Stomach (tissue), 9 donors: ENCODE data around the gene CASP7. TPM values are rescaled to one million over a fixed set of nuclear protein-coding genes. Genes with fewer than 3 reads are reported as not detected.

Source experiments
- DNase-seq, 2 donors: peaks; one replicate each; pipeline versions ENCODE4 v3.0.0 to v3.0.0-alpha.2; 2013 to 2019
- H3K27ac ChIP-seq, 5 donors: fragments of 200-600 bp in 4 of 5; sonication (generic) in 4 of 5; one replicate each; pipeline ENCODE4 v1.5.1; 2013 to 2019; ENCODE audit warnings: mild to moderate bottlenecking in 1 of 5, moderate library complexity in 1 of 5
- H3K27me3 ChIP-seq, 3 donors: fragments of 200-600 bp; sonication (generic); one replicate each; pipeline ENCODE4 v1.5.1; 2017 to 2019; ENCODE audit warnings: mixed run types in 1 of 3
- H3K36me3 ChIP-seq, 4 donors: fragments of 200-600 bp; sonication (generic); 1 replicate in 3 of 4; 2 replicates in 1 of 4; pipeline ENCODE4 v1.5.1; 2016 to 2019
- H3K4me1 ChIP-seq, 4 donors: fragments of 200-600 bp; sonication (generic); one replicate each; pipeline ENCODE4 v1.5.1; 2016 to 2019
- H3K4me3 ChIP-seq, 4 donors: fragments of 200-600 bp; sonication (generic) in 3 of 4; one replicate each; pipeline ENCODE4 v1.5.1; 2016 to 2019; ENCODE audit warnings: mild to moderate bottlenecking in 1 of 4
- H3K9me3 ChIP-seq, 4 donors: fragments of 200-600 bp; sonication (generic); one replicate each; pipeline ENCODE4 v1.5.1; 2016 to 2019
- EP300 ChIP-seq: sonication (generic); formaldehyde crosslinking; IDR thresholded peaks from one replicate; pipeline ENCODE4 v1.6.1; 2017; ENCODE audit warnings: antibody characterized with exemption
- POLR2A ChIP-seq, 4 donors: fragments of 450-650 bp; IDR thresholded peaks; one replicate each; pipeline ENCODE4 v1.6.1; 2016; ENCODE audit warnings: antibody characterized with exemption in 4 of 4, control low read depth in 2 of 4, mild to moderate bottlenecking in 1 of 4, moderate library complexity in 1 of 4
- POLR2AphosphoS5 ChIP-seq, 3 donors: sonication (generic); formaldehyde crosslinking; IDR thresholded peaks; one replicate each; pipeline ENCODE4 v1.6.1; 2016; ENCODE audit warnings: antibody characterized with exemption in 3 of 3
- WGBS, 5 donors: extraction: QIAGEN DNeasy Blood & Tissue Kit in 3 of 5; methylation state at CpG; one replicate each; pipeline versions ENCODE4 v1.1.5 to v1.1.7; 2013 to 2018; 5-methylcytosine and 5-hydroxymethylcytosine counted together
- intact Hi-C: fragments of 100-400 bp; cut with DNase I; formaldehyde crosslinking; loops from one replicate; pipeline ENCODE4 v1.15.1; 2023; ENCODE audit warnings: low total_unique reads
- polyA plus RNA-seq, 3 donors: library from polyadenylated mRNA; stranded (reverse); fragments of 200-250 nt; gene quantifications; one replicate each; pipeline ENCODE4 v1.2.3, GENCODE V29; 2013
- total RNA-seq, 5 donors: library from RNA; depleted of rRNA; stranded (reverse); fragments of >200 nt; gene quantifications; one replicate each; pipeline versions ENCODE4 v1.1.0 to v1.2.3, GENCODE V29; 2014 to 2016
- TF ChIP-seq, protein P1 (sequence below), 7 experiments: fragments of 450-650 bp in 4 of 7; fragments of 200-600 bp in 3 of 7; sonication (generic) in 3 of 7; IDR thresholded peaks; one replicate each; pipeline ENCODE4 v1.5.1; 2016 to 2019; ENCODE audit warnings: antibody characterized with exemption in 7 of 7, control low read depth in 2 of 7, mild to moderate bottlenecking in 1 of 7
- donor health status: healthy with polysubstance abuse.
- donor health status: Bipolar disorder and iron deficiency.
- donor health status: healthy.

CASP7 gene
- total and polyA plus RNA-seq, 8 donors = 15.1 to 77.9 (median 24.0) TPM

DNA sequence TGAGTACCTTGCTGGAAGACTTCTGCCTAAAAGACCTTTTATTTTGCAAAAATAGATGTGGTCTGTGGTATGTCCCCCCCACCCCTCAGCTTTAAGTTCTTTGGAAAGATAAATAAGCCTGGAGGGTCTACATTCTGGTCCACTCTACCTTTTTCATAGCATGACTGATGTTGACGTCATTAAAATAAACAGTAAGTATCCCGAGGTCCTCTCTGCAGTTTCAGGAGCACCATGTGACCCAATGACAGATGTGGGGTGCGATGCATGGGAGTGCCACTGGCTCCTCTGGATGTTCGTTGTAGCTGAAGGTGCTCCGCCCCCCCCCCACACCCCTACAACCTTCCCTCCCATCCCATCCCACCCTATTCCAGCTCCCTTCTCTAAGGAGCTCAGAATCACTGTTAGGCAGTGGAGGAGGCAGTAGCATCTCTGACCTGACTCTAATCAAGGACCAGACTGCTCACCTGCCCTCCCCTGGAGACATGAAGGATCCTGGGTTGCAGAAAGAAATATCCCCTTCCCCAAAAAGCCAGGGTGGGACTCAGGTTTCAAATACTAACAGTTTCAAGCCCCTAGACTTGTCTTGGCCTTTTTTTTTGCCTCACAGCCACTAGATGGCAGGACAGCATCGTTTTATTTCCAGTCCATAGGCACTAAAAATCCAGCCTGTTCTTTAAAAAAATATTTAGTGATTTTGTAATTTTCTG lies 25.1 kb downstream of the CASP7 start:
- peak in 1 of 2 donors; percentile 84 for DNase-seq
- TF ChIP-seq, protein P1, sequence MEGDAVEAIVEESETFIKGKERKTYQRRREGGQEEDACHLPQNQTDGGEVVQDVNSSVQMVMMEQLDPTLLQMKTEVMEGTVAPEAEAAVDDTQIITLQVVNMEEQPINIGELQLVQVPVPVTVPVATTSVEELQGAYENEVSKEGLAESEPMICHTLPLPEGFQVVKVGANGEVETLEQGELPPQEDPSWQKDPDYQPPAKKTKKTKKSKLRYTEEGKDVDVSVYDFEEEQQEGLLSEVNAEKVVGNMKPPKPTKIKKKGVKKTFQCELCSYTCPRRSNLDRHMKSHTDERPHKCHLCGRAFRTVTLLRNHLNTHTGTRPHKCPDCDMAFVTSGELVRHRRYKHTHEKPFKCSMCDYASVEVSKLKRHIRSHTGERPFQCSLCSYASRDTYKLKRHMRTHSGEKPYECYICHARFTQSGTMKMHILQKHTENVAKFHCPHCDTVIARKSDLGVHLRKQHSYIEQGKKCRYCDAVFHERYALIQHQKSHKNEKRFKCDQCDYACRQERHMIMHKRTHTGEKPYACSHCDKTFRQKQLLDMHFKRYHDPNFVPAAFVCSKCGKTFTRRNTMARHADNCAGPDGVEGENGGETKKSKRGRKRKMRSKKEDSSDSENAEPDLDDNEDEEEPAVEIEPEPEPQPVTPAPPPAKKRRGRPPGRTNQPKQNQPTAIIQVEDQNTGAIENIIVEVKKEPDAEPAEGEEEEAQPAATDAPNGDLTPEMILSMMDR (IDR thresholded peaks at IDR 0.05) = peak in 5 of 7 experiments; percentile 28 to 62 (median 57)
- no peak for TF ChIP-seq POLR2A (IDR thresholded peaks at IDR 0.05)
- TF ChIP-seq POLR2AphosphoS5 (IDR thresholded peaks at IDR 0.05) = no peak
- TF ChIP-seq EP300 = no peak
- H3K4me3 ChIP-seq = no peak overlapping the region
- intact Hi-C loops = no loop called here
- H3K36me3 ChIP-seq = peaks cover 0 to 58% (median 35%) of the 10 kb centered on the region in 4 donors
- H3K4me1 ChIP-seq = peaks cover 7 to 47% (median 29%) of the 10 kb centered on the region in 4 donors
- no peaks in the 10 kb centered on the region for H3K27me3 ChIP-seq
- 26 to 48% (median 39%) methylated on average over 5 to 6 of the region's 6 CpGs for WGBS, 5 donors
- no peak overlapping the region for H3K27ac ChIP-seq
- no peaks in the 10 kb centered on the region for H3K9me3 ChIP-seq

DNA sequence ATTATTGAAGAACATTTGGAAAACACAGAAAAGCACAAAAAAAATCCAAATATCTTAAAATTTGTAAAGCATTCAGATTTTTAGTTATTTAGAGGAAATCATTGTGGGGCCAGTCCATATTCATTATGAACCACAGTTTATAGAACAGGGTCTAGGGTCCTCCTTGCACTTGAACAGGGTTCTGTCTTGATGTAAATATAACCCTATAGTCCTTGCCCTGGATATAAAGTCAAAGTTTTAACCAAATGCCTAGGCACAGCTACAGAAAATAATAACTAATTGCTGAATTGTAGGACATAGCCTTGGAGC lies 25.6 kb downstream of the CASP7 start:
- H3K4me1 ChIP-seq = peaks cover 10 to 52% (median 33%) of the 10 kb centered on the region in 4 donors
- TF ChIP-seq POLR2A (IDR thresholded peaks at IDR 0.05) = no peak
- TF ChIP-seq, protein P1 (IDR thresholded peaks at IDR 0.05) = no peak
- no peak for TF ChIP-seq POLR2AphosphoS5 (IDR thresholded peaks at IDR 0.05)
- no peak for TF ChIP-seq EP300
- no peaks in the 10 kb centered on the region for H3K27me3 ChIP-seq
- no peaks in the 10 kb centered on the region for H3K9me3 ChIP-seq
- H3K4me3 ChIP-seq = no peak overlapping the region
- peaks cover 0 to 53% (median 30%) of the 10 kb centered on the region in 4 donors for H3K36me3 ChIP-seq
- DNase-seq = no peak
- intact Hi-C loops = no loop called here
- H3K27ac ChIP-seq = no peak overlapping the region

DNA sequence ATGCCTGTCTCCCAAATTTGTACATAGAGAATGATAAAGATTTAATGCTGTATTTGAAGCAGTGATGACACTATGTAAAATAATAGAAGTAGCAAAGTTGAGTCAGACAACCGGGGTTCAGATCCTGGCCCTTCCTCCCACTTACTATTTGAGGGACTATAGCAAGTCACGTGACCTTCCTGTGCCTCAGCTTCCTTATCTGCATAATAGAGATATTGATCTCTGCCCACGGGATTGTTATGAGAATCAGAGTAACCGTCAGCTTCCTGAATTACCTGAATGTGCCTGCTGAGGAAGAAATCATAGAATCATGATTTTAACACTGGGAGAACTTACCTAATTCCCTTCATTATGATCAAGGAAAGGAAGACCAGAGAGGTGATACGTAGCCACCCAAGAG lies 26.9 kb downstream of the CASP7 start:
- no peak overlapping the region for H3K4me3 ChIP-seq
- intact Hi-C loops = no loop called here
- no peak for TF ChIP-seq POLR2AphosphoS5 (IDR thresholded peaks at IDR 0.05)
- TF ChIP-seq POLR2A (IDR thresholded peaks at IDR 0.05) = no peak
- no peak for TF ChIP-seq EP300
- TF ChIP-seq, protein P1 (IDR thresholded peaks at IDR 0.05) = no peak
- DNase-seq = no peak
- H3K27me3 ChIP-seq = no peaks in the 10 kb centered on the region
- no peak overlapping the region for H3K27ac ChIP-seq
- H3K36me3 ChIP-seq = peaks cover 0 to 45% (median 21%) of the 10 kb centered on the region in 4 donors
- H3K4me1 ChIP-seq = peaks cover 21 to 65% (median 46%) of the 10 kb centered on the region in 4 donors
- WGBS, 5 donors = 43 to 63% (median 49%) methylated on average over 5 of the region's 5 CpGs
- no peaks in the 10 kb centered on the region for H3K9me3 ChIP-seq

DNA sequence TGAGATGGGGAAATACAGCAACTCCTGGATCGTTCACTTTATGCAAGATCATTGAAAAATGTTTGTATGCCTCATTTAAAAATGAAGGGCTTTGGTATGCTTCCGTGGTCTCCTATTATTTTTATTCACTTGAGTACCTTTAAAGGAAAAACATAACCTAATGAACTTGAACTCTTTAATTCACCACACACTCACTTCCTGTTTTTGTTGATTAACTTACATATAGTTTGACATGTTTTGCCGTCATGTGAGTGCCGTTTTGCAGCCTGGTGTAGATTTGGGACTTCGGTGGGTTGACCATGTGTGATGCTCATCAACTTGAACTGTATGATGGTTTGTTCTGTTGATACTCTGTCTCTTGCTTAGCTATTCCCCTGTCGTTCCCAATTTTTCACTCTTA lies 28.9 kb downstream of the CASP7 start:
- Histone ChIP-seq H3K27me3 (no peaks in the 10 kb centered on the region), H3K27ac (peak overlapping the region in 3 of 5 donors; percentile 8 to 62 (median 20)), H3K4me3 (no peak overlapping the region), H3K9me3 (no peaks in the 10 kb centered on the region), H3K4me1 (peaks cover 36 to 85% (median 60%) of the 10 kb centered on the region in 4 donors), H3K36me3 (peaks cover 0 to 34% (median 14%) of the 10 kb centered on the region in 4 donors)
- no peak for TF ChIP-seq EP300
- TF ChIP-seq POLR2A (IDR thresholded peaks at IDR 0.05) = no peak
- TF ChIP-seq, protein P1 (IDR thresholded peaks at IDR 0.05) = no peak
- TF ChIP-seq POLR2AphosphoS5 (IDR thresholded peaks at IDR 0.05) = no peak
- intact Hi-C loops = no loop called here
- WGBS, 5 donors = 83 to 92% (median 88%) methylated on average over 6 of the region's 6 CpGs
- DNase-seq = no peak
